Superior temporal gyrus (tissue), 1 donor: ENCODE data around the gene LEF1.

Experiments
- DNase-seq: peaks from one replicate; pipeline ENCODE4 v3.0.0-alpha.2; 2016; ENCODE audit errors: extremely low spot score

The LEF1 gene

DNA sequence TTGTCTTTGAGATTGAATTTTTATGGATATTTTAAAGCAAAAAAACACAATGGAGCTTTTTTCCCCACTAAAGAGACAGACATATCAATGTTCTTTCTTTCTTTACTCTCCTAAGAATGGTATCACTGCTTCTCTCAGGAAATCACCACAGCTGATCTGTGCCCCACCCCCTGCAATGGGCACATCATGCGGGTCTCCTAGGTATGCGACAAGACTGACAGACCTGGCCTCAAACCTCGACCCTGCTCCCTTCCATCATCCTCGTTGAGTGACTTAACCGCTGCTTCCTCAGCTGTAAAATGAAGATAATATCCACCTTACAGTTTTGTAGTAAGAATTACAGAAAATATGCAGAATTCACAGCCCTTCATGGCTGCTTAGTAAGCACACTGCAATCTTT, 58.3 kb downstream of the LEF1 start:
- no peak for DNase-seq

DNA sequence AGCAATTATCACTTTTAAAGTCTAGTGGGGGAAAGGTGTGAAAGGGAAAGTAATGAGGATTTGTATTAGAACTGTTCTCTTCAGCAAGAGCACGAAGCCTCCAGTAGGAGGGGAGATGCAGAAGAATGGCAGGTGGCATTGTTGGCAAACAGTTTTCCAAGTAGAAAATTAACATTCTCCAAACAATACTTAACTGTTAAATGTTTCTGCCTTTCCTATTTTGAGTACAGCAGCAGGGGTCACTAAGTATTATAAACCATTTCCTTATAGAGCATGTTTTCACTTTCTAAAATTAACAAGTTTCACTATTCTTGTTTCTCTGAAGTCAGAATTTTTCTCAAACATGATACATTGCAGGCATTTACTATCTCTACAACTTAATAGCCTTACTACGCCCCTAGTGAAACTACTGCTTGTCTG, 58.7 kb downstream of the LEF1 start:
- no peak for DNase-seq

DNA sequence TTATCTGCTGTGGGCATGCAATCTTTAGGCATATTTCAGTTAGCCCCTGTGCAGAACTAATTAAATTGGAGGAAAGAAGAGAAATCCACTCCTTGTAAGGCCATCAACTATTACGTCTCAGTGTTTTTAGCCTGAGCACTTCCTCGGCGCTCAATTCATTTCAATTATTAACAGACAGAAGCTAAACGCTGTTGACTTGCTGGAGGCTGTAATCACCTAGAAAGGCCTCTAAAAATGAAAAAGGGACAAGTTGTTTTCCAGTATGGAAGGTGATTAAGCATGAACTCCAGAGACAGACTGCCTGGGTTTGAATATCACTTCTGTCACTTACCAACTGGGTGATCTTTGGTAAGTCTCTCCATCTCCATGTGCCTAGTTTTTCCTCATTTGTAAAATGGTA, 59.6 kb downstream of the LEF1 start:
- no peak for DNase-seq

DNA sequence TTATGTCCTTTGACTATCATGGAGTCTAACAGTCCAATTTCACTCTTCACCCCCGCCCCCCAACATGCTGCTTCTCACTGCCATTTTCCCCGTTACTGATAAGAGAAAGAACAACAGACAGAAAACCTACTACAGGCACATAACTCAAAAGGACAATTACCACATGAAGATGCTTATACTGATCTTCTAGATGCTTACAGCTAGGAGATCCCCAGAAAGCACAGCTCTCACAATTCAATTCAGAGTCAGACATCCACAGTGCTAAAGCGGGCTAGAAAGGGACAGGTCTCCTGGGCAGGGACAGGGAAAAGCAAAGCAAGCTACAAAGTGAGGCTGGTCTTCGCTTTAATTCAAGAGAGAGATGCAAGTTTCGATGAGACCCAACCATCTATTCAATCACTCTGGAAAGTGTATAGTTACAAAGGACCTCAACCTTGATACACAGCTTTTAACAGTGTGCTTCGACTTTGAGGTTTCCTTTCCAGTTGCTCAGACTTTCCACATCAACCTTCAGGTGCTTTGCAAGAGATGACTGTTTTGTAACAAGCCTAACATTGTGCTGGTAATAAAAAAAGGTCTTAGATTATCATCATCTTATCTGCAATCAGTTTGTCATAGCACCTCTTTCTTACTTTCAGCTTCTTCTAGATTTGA, 60.9 kb downstream of the LEF1 start:
- no peak for DNase-seq

DNA sequence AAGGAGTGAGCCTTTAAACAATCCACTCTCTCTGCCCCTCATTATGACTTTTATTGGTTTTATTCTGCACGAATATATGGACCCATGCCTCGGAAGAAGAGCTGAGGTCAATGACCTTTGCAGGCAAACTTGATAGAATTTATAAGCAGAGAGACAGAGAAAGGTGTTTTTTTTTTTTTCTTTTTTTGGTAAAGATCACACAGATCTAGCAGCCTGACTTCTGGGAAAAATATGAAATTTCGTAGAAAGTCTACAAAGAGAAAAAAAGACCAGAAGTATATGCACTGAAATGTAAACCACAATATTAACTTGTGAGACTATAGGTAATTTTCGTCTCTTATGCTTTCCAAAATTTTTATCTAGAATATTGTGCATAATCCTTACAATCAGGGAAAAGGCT, 61.6 kb downstream of the LEF1 start:
- no peak for DNase-seq

DNA sequence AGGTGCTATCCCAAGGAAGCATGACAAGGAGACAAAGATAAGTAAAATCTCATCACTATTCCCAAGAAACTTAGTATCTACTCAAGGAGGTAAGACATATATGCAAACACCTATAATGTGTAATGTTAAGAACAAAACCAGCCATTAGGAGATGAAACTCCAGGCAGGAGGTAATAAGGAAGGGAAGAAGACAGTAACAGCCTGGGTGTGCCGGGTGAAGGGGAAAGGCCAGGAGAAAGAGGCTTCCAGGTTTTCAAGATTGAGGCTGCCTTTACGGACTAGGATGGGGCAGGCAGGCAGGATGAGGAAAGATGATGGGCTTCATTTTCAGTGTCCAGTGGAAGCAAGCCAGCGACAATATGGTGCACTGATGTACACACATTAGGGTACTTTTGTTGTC, 62.5 kb downstream of the LEF1 start:
- no peak for DNase-seq

DNA sequence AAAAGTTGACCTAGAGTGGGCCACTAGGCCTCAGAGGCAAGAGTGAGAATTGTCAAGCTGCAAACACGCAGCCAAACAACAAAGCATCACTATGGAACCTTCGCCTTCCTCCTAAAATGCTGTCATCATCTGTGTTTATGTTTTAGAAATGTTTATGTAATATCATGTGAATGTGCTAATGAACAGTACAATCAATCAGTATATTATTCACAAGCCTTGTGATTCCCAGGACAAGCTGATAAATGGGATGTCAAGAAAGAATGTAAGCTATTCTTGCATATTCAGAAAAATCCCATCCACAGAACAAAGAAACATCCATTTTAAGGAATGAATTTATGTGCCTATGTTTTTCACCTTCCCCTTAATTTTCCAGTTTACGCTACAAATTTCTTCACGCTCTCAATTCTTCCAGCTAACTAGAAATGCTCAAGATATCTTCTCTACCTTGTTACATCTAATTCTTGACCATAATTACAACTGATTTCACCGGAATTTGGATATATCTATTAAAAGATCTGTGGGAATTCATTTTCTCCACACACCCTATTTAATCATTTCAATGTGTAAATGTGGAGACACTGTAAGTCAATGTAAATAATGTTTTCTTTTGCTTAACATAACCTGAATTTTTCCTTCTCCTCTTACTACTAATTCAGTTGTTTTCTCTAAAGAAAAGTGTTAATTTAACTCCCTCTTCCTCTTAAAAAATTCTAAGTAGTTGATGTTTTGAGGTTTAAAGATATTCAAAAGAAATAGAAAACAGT, 65.5 kb downstream of the LEF1 start:
- DNase-seq: no peak

DNA sequence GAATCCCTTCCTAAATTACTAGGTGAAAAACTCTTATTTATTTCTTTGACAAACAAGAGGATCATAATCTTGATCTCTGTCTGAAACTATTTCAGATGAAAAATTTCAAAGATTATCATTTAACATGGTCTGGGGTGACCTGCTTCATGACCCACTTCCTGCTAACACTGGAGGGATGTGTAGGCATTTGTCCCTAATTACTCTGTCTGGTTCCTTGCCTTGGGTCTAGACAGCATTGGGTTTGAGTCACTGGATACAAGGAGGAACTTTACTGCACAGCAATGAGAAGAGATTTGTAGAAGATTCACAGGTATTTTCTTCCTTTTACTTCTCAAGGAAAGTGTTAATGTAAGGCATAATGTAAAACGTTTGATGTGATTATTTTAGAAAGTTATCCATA, 67.9 kb downstream of the LEF1 start:
- no peak for DNase-seq

DNA sequence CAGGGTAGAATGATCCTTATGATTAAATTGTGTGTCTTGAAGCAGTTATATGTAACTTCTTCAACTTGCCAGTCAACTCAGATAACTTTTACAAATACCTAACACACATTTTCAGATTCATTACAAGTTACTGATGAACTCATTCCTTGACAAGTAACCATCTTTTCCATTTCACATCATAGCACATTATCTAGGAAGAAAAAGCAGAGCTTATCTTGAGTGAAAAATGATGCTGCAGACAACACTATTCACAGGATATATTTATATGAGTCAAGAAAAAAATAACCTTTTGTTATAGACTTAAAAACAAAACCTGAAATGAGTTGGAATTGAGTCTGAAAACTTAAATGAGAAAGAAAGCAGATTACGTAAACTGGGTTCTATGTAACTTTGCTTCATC, 68.9 kb downstream of the LEF1 start:
- DNase-seq: no peak

DNA sequence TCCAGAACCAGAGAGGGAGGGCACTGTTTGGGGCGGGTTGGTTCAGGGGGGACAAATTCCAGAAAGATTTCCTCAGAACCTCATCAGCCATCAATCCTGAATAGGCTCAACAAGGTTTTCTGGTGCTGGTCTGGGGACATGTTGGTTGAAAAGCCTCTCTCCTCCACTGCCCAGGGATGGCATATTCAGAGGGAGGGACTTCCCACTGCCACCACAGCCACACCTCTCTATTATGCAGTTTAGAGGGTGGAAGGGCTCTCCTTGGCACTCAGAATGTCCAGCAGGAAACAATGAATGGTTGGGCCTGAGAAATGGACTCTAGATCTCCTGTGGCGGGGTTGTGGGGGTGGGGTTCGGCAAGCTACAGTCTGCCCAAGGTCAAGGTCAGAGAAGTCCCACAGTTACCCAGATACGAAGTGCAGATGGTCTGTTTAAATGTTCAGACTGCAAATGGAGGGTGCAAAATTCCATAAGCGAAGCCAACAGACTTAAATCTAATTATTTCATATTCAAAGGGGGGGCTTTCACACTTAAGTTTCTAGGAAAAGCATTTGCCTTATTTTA, 70.7 kb downstream of the LEF1 start:
- DNase-seq: no peak

DNA sequence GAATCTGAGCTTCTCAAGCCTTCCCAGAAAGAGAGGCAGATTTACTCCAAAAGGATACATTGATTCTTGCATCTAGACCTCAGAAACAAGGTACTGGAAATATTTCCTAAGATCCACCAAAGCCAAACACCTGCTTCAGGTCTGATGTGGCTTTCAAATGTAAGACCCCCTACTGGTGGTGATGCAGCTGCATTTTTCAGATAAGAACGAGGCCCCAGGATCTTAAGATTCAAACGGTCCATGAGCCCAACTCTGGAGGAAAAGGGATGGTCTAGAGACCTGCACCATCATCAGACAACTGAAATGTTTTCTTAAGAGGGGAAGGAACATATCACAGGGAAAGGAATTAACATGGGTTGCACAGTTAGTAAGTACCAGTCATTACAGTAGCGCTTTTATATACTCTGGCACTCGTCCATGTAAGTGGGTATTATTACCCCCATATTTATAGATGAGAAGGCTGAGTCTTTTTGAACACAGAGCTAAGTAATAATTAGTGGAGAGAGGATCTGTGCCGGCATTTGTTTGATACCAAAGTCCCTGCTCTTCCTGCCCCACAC, 73.7 kb downstream of the LEF1 start:
- no peak for DNase-seq

DNA sequence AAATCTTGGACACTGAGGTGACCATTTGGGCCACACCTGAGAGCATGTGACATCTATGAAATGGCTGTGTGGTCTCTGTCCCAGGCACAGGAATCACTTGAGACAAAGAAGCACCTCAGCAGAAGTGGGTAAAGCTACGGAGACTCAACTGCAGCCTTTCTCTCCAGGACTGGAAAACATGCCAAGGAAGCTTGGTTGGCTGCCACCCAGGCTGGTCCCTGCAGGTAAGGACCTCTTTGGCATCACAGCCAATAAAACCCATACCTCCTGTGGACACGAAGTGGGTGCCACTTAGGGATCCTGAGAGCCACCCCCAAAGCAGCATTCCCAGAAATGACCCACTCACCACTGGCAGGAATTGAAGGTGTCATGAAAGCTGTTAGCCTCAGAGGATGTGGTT, 74.6 kb downstream of the LEF1 start:
- DNase-seq: no peak

DNA sequence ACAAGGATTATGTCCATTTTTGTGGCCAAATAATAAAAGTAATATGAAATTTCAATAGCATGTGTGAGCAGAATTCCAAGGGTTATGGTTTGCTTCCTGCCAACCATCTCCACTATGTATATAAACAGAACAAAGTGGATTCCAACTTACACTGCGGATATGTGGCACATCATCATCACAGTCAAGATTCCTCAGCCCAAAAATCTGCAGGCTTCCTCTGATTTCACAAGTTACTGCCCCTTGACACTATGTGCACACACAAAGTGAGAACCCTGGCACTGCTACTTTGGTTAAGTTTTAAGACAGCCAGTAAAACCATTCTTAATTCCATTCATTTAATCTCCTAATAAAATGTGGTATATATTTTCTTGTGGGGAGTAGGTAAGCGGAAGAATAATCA, 76.4 kb downstream of the LEF1 start:
- no peak for DNase-seq

DNA sequence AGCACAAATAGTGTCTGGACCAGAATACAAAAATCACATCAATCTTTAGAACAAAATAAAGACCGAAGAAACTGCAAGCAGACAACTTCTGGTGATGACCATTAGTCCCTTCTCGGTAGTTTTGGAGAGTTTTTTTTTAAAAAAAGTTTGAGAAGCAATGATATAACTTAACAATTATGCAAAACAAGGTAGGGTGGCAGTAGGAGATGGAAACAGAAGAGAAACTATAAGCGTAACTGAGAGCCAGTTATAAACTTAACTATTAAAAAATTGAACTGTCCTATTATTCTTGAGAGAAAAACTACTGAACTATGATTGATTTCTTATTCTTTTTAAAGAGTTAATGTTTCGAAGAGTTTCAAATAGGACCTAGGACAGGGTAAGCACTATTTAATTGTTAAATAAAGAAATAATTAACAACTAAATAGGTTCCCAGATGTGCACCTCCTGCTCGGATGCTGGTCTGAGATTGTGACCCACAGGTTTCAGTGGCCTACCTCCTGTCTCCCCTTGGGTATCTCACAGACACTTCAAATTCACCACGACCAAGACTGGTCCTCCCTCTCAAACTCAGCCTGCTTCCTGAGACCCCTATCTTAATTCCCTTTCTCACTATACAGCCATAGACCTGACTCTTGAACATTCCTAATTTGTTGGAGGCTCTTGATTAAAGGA, 81.3 kb downstream of the LEF1 start:
- no peak for DNase-seq

DNA sequence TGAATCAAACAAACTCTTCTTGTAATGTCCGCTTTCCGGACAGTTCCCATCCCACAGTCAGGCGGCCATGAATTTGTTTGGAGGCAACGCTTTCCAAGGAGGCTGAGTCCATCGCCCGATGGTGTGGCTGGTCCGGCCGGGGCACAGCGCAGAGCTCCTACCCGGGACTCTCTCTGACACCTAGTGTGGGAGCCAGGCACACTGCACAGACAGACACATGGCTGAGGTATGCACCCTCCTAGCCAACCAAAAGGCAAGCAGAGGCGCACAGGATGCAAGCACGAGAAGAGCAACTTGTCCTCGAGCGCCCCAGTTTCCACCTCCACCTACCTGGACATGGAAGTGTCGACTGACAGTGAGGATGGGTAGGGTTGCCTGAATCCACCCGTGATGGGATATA, 87.5 kb downstream of the LEF1 start:
- DNase-seq: no peak

DNA sequence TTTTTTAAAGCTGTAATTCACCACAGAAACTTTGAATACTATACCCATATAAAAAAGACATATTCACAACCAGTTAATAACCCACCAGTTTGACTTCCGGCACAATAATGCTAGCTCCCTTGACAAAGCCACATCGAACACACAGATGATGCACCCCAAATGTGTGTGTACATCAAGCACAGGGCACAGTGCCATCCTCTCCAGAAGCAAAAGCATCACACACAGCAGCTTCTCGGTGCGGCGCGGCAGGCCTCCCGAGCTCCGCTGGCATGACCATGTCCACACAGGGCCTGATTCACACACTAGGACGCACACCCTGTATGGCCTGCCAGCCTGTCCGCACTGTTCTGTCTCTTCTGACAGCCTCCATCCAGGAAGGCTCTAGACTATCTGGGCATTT, 88.0 kb downstream of the LEF1 start:
- no peak for DNase-seq

DNA sequence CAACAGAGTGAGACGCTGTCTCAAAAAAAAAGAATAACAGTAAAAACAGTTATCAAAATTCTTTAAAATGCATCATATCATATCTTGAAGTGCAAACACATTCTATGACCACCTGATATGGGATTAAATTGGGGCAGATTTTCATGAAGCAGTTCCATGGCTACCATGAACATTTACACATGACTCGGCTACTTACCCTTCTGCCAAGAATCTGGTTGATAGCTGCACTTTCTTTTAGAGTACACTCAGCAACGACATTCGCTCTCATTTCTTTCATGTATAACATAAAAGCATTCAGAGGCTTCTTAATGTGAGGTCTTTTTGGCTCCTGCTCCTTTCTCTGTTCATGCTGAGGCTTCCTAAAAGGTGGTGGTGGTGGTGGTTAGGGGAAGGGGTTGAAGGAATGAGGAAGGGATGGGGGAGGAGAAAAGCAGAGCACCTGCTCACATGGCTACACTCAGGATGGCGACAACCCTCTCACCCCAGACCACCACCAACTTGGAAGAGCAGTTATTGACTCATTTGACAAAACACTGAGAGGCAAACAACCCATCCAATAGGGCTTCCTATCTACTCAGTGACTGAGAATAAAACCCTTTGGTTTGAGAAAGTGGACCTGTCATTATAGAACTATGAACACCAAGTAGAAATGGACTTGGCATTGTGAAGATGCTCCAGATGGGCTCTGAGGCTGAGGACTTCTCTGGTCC, 90.6 kb downstream of the LEF1 start:
- no peak for DNase-seq

DNA sequence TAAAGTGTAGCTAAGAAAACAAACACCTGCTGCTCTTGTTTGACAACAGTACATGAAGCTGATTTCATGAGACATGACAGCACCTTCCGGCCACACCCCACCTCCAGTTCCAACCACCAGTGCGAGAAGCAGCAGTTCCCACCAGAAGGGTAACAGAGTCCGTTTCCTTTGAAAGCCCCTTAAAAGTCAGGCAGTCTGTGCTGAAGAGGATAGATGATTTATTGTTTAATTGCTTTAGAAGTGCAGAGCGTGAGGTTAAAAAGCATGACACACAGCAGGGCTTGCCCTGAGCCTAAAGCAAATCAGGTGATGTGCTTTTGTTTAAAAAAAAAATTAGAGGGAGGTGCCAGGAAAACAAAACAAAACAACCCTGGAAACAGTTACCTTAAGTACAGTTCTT, 96.4 kb downstream of the LEF1 start:
- DNase-seq: no peak

DNA sequence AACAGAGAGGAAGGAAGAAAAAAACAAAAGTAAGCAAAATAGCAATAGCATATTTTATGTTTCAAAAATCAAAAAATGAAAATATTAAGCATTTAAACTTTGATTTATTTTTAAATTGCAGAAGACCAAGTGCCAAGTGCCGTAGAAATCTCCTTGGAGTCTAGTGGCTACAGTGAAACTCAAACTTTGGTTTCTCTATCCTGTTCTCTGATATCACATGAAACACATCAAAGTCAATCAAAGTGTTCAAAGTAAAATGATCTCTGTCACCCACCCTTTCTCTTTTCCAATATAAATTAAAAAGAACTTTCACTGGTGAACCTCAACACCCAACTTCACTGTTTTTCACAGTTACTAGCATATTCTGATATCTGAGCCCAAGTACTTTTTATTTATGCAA, 98.0 kb downstream of the LEF1 start:
- DNase-seq: no peak

DNA sequence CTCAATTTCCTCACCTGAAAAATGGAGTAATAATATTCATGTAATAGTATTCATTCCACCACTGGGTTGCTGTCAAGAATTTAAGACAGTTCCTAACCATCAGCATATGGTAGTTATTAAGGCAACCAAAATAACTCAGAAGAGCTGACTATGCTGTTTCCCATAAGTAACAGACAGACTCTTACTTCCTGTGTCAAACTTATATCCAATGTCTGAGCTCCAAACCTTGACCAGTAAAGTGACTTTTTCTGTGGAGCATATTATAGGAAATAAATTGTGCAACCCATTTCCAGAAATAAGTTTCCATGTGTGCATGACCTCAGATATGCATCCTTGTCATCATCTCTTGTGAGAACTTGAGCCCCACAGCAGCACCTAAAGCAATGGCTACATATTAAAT, 100.3 kb downstream of the LEF1 start:
- no peak for DNase-seq

DNA sequence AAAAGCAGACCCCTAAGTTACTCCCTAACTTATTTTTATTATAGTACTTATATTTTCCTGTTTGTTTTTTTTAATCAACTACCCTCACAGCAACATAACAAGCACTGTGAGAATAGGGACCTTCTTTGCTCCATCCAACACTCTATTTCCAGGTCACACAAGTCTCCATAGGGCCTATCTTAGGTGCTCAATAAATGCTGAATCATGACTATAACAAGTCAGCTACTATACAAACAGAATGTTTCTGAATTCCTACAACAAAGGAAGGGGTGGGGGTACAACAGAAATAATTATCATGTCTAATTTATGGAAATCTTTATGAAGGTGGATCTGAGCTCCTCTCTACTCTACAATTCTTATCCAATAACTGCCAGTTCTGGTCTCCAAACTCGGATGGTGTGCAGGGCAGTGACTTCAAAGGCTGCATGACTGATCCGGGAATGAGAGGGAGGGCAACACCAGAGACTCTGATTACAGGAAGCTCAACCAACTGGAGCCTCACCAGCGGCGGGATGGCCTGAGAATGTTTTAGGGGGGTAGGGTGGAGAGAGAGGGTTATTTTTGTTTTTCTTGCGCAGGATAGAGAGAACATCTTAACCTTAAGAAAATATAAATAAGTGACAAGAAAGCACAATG, 107.9 kb downstream of the LEF1 start:
- no peak for DNase-seq
